Hematopoietic multipotent progenitor cell treated with erythropoietin and hydrocortisone succinate and interleukin-3 and kit ligand, for 17 days (in vitro differentiated cells): ENCODE results near the gene ITGB5.
"Not testable (repeated sequence)": the region's sequence is repeated elsewhere in the genome, so short reads cannot be mapped to it uniquely, and the experiment has no call there.

Source experiments
- DNase-seq: peaks from one replicate; pipeline ENCODE4 v3.0.0-alpha.2; 2015; ENCODE audit warnings: low spot score

ITGB5 gene

DNA sequence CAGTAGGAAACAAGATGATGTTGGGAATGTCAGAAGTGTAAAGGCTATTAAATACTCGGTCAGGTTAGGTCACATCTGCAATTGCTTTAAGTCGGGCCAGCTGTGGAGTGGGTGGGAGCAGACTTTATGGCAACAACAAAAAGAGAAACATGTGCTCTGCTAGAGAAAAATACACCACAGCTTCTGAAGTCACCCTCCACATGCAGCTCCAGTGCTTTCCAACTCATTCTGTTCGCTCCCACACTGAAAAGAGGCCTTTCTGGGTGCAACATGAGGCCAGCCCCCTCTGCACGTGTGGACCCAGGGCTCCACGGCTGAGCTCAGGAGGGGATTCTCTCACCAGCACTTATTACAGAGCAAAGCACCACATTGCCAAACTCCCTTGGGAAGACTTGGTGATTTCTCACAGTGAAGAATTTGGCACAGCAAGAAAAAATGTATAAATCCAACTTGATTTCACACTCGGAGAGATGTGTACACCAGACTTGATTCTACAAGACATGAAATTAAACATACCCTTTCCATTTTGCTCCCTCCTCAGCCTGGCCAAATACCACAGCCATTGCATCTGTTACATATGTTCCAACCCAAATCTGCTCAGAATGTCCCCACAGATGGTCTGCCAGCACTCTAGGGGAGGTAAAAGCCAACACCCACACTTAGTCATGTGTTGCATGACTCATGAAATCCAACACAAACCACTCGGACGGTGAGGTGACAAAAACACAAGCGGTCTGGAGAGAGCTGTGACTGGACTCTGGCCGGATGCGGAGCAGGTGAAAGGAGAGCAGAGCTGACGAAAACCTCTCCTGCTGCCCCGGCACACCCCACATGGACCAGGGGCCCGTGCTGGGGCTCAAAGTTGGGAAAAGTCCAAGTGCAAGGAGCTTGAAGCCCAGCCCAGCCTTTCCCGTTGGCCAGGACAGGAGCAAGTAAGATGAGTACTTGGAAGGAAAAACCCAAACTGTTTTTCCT, 74.6 kb downstream of the ITGB5 start:
- peak; percentile 53 for DNase-seq

DNA sequence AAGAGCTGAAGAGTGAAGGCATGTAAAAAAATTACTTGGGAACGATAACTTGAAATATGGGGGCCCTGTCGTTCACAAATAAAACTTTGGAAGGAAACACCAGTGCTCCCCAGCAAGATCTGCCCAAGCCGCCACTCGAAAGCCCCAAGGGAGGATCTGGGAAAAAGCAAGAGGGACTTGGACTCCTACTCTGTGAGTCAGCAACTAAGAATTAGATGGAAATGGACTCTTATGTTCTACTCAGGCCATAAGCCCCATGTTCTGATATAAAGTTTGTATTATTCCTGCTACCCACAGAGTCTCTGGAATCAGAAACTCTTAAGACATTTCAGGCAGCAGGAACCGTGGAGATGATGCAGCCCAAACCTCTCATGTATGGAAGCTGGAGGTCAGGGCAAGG, 75.7 kb downstream of the ITGB5 start:
- no peak for DNase-seq

DNA sequence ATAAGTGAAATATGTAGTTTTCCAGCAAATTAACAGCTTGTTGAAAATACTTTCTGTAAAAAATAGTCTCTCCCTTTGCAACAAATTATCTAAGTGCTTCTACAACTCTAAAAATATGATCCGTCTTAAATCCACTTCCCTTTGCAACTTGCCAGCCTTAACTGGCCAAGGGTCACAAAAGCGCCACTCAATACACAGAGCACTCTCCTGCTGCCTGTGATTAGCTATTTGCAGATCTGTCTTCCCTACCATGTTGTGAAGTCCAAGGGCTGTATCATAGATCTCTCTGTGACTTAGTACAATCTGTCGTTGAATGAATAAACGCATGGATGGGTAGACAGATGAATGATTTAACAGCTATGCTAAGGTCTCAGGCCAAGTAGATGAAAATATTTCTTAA, 76.2 kb downstream of the ITGB5 start:
- no peak for DNase-seq

DNA sequence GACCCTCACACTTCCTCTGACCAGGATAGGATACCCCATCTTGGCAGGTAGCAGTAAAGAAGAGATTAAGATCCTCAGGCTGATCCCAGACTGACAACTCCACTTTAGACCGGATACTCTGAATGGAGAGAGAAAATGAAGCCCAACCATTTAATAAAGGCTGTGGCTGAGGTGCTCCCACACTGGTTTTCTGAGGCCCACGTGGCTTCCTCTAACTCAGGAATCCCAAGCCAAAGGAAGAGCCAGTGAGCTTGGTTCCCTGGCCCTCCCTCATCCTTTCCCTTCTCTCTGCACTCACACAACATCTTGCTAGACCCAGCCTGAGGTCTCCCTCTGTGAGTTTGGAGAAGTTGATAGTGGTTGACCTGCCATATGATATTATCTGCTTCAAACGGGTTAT, 78.1 kb downstream of the ITGB5 start:
- no peak for DNase-seq

DNA sequence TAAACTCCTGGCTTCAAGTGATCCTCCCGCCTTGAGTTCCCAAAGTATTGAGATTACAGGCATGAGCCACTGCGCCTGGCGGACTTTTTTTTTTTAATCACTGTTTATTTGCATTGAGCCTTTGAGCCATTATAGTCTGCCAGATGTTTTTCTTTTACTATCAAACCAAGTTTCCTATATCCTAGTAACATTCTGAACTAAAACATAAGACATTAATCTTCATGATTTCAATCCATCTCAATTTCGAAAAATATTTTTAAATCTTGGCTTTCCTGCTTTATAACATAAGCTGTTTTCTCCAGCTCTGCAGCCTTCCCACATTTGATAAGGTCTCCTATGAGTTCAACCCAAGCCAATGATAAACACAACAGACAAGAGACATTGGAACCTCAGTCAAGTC, 81.5 kb downstream of the ITGB5 start:
- no peak for DNase-seq

DNA sequence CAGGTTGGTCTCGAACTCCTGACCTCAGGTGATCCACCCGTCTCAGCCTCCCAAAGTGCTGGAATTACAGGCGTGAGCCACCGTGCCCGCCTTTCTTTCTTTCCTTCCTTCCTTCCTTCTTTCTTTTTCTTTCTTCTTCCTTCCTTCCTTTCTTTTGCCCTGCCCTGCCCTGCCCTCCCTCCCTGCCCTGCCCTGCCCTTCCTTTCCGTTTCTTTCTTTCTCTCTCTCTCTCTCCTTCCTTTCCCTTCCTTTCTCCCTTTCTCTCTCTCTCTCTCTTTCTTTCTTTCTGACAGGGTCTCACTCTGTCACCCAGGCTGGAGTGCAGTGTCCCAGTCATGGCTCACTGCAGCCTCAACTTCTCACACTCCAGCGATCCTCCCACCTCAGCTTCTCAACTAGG, 82.3 kb downstream of the ITGB5 start:
- DNase-seq = no peak

DNA sequence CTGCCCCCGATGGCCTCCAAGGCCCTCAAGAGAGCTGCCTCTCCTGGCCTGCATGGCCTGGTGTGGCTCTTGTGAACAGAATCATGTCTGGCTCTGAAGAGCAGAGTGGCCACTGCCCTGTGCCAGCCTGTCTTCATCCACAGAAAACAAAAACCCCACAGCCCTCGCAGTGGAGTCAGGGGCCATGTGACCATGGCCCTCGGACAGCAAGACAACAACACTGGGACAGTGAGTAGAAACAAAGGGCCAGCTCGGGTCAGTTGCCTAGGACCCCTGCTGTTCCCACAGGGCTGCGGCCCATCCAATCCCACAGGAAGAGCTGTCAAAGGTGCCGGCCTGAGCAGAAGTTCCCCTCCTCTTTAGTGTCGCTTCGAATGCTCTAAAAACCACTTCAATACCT, 84.5 kb downstream of the ITGB5 start:
- no peak for DNase-seq

DNA sequence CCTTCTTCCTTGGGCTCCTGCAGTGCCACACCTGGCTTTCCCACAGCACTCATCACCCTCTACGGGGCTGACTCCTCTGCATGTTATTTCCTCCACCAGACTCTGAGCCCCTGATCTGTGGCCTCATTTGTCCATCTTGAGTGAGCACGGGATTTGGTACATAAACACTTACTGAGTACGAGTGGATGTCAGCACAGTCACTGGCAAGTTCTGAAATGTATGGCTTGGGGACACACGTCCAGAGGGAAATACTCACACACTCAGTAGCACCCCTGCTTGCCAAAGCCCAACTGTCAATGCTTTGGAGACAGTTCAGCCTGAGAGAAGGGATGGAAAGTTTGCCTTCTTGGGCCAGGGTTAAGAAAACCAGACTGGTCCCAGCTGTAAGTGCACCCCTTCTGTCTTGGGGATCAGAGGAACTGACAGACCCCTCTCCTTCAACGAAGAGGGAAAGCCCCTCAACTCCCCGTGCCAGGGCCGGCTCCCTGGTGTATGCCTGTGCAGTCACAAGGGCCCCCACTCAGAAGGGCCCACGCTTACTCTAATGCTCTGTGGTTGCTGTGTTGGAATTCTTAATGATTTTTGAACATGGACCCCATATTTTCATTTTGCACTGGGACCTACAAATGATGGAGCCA, 85.0 kb downstream of the ITGB5 start:
- DNase-seq = no peak

DNA sequence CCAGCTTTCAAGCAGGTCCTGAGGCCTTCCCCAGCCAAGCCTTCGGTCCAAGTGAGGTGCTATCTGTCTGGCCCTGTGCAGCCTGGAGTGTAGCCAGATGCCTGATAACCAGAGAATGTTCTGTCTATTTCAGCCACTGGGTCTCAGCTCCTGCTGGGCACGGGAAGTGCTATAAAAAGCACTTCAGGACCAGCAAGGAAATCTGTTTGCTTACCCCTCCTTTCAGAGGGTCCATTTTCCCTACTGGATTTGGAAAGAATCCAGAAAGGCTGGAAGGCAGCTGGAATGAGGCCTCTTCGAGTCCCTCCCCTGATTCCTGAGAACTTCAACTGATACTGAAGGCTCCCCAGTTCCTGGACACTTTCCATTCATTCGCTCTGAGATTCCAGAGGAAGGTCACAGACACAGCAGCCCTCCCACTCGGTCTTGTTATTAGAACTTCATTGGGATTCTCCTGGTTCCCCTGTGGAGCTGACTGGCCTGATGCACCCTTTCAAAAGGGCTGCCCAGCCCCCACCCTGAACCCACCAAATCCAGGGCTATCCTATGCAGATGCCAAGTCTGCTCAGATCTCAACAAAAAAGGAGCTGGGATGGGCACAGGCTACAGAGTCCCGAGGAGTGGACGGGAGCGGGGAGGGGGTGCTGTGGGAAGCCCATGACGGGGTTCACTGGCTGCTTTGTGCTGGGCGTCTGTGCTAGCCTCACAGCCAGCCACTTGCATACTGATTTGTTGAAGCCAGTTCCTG, 86.5 kb downstream of the ITGB5 start:
- DNase-seq = peak; percentile 17

DNA sequence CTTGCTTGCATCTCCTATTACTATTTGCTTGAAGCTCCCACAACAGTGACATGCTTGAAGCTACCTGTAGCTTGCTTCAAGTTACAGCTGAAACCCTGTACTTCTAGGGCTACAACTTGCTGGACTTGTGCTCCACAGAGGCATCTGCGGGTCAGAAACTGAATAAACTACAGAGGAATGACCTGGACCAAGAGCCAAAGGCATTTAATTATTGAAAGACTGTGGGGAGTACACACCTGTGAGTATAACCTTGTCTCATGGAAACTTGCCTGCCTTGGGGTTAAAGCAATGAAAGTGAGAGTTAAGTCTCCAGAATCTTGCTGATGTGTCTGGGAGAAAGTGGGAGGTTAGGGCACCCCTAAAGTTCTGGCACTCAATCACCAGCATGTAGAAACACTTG, 87.1 kb downstream of the ITGB5 start:
- no peak for DNase-seq

DNA sequence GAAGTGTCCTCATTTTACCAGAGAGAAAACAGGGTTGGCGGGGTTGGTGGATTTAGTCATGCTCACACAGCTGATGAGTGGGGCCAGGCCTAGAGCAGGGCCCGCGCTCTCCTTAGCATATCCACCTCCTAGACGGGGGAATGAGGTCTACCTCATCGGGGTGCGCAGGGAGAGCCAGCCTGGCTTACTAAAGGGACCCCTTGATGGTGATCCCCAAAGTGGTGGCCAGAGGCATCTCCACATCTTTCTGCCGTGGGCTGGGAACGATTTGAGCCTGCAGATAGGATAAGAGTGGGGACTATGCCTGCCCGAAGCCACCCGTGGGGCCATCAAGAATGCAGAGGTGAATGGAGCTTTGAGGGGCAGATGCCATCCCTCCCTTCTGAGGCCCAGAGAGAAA, 87.5 kb downstream of the ITGB5 start:
- no peak for DNase-seq

DNA sequence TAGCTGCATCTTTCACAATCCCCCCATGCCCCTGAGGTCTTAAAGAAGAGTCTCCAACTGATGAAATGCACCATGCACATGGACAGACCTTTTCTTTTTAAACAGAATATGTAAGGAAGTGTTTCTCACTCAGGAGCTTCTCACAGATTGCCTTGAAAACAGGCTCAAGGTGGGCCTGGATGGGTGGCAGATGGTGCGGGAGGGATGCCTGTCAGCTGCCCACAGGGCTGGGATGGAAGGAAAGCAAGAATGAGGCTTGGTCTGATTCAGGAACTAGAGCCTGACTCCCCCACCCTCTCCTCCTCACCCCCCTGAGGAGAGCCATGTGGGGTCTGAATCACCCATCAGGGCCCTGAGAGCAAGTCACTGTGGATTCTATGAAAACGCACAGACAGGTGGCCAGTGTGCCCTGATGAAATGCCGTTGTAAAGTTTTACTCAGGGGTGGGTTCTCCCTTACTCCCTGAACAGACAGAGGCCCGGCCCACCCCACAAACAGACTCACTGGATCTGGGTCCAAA, 89.7 kb downstream of the ITGB5 start:
- DNase-seq = no peak

DNA sequence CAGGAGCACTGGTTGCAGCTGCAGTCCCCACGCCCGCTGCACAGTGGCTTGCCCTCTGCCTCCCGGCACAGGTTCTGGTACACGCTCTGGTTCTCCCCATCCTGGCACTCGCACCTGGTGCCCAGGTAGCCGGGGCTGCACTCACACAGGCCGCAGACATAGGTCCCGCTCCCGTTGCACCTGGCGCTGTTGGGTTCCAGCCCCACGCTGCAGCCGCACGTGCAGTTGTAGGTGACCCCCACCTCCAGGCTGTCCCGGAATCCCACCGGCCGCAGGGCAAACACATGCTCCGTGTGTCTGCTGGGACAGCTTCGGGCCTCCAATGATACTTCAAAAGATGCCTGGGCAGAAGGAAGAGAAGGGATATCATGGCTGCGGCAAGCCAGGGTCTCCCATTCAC, 90.7 kb downstream of the ITGB5 start:
- no peak for DNase-seq

DNA sequence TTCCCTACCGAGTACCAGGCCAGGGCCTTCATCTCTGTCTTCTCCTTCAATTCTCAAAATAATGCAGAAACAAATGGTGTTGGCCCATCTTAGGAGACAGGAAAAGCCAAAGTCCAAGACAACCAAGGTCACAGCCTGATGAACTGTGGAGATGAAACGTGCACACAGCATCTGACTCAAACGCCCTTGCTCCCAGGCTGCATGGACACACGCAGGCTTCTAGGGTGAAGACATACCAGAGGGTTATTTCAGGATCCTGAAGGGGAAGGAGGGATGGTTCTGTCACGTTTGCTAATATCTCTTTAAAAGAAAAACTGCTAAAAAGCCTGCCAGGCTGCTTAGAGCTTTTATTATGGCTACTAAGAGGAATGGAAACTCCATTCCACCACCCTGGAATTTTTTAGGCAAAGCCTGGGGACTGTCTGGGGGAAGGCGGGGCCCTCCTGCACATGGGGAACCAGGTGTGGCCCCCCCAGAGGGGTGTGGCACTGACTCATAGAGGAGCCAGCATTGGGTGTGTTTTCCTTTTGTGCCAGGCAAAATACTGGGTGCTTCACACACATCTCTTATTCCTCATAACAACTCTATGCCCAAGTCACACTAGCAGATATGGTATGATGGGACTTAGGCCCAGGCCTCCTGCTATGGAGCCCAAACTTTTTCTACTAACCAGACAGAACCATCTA, 94.0 kb downstream of the ITGB5 start:
- no peak for DNase-seq

DNA sequence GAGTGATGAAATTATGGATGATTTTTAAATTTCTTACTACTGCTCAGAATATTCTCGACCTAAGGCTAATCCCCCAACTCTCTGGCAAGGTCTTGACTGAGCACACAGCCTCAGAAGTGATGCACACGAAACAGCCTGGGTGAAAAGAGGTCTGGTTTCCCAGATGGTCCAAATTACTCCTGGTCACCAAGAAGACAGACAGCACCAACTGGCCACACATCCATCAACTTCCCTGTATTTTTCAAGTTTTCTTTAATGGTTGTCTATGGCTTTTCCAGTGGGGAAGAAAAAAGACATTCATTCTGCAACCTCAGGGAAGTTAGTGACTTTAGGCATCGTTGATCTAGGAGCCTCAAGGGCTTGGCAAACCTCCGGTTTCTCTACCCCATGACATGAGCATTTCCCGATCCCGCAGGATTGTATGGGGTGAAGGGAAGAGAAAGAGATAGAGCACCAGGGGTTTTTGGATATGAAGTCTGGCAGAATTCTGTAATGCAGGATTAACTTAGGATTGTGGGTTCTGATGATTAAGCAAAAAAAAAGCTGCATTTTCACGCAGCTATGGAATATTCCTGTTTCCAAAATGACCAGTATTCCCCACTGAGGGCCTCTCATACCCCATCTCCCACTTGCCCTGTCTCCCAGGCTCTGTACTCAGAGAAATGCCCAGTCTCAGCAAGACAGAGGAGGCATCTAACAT, 94.7 kb downstream of the ITGB5 start:
- DNase-seq = no peak

DNA sequence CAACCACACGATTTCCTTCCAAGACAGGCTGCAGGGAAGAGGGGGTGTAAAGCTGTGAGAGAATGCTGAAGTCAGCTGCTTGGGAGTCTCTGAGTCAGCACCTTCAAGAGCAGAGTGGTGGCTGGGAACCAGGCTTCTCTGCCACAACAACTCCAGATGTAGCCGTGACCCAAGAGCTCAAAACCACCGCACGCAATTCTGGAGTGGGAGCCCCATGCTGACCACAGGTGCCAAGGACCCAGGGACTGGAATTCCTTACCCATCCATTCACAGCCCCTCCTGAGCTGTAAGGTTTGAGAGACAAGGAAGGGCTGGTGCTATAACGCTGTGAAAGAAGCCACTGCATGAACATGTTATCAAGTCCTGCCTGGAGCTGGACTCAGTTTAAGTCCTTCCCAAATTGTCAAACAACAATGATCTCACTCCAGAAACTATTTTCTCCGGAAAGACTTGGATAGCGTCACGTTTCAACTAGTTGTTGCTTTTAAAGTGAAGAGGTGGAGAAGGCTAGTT, 95.5 kb downstream of the ITGB5 start:
- no peak for DNase-seq

DNA sequence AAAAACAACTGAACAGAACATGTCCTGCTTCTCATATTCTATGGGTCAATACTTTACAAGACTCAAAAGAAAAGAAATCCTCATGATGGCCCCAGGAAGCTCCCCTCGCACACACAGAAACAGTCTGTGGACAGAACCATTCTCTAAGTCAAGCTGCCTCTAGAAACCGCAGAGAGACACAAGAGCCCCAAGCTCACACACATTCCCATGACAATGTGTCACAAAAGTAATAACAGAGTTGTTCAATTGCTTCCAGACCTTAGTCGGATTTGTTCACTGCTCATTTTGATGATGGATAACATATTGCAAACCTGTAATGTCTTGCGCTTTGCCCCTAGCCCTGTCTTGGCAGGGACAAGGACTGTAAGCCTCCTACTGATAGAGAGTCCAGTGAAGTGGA, 96.0 kb downstream of the ITGB5 start:
- DNase-seq = no peak

DNA sequence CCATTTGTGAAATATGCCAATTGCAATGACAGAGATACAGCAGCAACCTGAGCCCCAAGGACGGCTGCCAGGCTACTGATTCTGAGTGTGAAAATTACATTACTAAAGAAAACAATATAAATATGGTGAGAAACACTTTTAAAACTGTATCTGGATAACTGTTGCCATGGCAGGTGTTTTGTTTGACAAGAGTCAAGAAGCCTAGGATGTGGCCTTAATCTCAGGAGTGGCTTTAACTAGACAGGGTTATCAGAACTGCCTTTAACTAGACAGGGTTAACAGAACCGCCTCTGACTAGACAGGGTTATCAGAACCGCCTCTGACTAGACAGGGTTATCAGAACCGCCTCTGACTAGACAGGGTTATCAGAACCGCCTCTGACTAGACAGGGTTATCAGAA, 98.1 kb downstream of the ITGB5 start:
- DNase-seq = not testable (repeated sequence)

DNA sequence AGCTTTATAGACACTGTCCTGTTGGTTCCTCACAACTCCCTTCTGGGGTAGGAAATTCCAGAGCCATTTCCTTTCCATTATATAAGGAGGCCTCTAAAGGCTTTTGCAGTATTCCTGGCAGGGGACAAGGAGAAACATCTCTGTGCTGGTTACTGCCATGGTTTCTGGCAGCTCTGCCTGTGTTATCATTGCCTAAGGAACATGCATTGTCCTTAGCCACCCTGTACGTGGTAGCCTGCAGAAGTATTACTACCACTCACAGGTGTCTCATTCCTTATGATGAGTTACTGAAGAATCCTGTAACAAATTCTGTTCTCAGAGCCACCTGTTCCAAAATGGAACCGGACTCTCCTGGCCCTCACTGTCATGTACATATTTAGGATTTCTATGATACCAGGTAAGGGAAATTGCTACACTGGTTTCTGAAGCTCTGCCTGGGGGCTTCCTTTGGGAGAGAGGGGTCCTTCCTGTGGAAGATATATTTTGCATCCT, 98.9 kb downstream of the ITGB5 start:
- no peak for DNase-seq

DNA sequence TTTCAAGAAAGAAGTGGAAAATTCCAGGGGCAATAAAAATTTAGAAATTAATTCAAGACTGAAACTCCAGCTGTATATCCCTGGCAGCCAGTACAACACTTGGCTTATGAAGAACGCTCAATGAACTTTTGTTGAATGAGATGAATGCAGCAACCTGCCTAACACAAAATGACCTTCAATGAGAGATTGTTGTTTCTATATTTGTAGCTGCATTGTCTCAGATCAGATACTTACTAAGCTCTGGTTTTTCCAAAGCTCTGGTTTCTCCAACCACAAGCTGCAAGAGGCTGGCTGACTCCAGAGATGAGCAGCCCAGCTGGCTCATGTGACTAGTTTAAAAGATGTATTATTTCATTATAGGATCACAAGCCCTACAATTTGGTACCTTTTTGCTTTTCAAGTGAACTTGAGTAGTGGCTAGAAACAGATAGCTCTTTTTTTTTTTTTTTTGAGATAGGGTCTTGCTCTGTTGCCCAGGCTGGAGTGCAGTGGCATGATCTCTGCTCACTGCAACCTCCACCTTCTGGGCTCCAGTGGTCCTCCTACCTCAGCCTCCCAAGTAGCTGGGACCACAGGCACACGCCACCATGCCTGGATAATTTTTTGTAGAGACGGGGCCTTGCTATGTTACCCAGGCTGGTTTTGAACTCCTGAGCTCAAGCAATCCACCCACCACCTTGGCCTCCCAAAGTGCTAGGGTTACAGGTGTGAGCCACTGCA, 99.5 kb downstream of the ITGB5 start:
- no peak for DNase-seq
